GM19043 (cell line): ENCODE results near the gene HTR1D.
"Not testable (repeated sequence)": the region's sequence is repeated elsewhere in the genome, so short reads cannot be mapped to it uniquely, and the experiment has no call there.

ENCODE experiments used
- ATAC-seq: cut with Tn5 transposase; IDR thresholded peaks from one replicate; pipeline ENCODE4 v1.9.1; 2021; ENCODE audit warnings: low read depth; ENCODE audit not compliant: unreplicated experiment

Gene HTR1D, protein sequence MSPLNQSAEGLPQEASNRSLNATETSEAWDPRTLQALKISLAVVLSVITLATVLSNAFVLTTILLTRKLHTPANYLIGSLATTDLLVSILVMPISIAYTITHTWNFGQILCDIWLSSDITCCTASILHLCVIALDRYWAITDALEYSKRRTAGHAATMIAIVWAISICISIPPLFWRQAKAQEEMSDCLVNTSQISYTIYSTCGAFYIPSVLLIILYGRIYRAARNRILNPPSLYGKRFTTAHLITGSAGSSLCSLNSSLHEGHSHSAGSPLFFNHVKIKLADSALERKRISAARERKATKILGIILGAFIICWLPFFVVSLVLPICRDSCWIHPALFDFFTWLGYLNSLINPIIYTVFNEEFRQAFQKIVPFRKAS

DNA sequence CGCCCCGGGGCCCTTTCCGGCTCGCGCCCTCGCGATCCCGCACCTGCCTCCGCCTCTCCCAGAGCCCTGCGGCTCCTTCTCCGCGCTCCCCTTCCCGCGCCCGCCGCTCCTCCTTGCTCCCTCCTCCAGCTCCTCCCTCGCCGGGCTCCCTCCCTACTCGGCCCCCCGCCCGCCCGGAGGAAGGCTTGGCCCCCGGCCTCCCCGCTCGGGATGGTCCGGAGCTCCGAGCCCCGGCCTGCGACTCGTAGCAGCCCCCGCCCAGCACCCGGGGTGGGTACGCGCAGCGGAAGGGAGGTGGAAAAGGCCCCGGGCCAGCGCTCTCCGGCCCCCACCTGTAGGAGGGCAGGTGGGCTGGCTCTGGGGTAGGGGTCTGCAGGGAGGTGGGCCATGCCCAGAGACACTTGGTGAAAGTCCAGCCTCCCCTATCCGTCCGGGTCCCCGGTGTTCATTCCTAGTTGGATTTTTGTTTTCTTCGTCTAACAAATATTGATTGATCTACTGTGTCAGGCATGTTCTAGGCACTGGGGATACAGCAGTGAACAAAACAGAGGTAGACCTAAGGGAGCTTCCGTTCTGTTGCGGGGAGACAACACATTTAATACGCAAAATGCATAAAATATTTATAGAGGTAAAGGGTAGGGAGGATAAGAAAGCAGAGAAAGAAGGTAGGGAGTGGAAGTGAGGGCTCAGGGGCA lies at the start of gene HTR1D:
TSS of gene HTR1D (minus strand) at position 82 of the 695 bp plus-strand sequence. CDS start 23,283 bp downstream, outside the sequence.
- ATAC-seq, result no peak

GRCh38 chr1:23263380-23263887 lies 46.1 kb upstream of the HTR1D start:
- ATAC-seq, result no peak

DNA sequence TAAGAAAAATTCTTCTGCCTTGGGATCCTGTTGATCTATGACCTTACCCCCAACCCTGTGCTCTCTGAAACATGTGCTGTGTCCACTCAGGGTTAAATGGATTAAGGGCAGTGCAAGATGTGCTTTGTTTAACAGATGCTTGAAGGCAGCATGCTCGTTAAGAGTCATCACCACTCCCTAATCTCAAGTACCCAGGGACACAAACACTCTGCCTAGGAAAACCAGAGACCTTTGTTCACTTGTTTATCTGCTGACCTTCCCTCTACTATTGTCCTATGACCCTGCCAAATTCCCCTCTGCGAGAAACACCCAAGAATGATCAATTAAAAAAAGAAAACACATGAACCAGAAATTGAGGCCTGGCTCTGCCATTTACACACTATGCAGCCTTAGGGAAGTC lies 40.8 kb upstream of the HTR1D start:
- not testable (repeated sequence) for ATAC-seq

DNA sequence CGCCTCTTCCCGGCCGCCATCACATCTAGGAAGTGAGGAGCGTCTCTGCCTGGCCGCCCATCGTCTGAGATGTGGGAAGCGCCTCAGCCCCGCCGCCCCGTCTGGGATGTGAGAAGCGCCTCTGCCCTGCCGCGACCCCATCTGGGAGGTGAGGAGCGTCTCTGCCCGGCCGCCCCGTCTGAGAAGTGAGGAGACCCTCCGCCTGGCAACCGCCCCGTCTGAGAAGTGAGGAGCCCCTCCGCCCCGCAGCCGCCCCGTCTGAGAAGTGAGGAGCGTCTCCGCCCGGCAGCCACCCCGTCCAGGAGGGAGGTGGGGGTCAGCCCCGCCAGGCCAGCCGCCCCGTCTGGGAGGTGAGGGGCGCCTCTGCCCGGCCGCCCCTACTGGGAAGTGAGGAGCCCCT lies 40.1 kb upstream of the HTR1D start:
- ATAC-seq, result not testable (repeated sequence)

DNA sequence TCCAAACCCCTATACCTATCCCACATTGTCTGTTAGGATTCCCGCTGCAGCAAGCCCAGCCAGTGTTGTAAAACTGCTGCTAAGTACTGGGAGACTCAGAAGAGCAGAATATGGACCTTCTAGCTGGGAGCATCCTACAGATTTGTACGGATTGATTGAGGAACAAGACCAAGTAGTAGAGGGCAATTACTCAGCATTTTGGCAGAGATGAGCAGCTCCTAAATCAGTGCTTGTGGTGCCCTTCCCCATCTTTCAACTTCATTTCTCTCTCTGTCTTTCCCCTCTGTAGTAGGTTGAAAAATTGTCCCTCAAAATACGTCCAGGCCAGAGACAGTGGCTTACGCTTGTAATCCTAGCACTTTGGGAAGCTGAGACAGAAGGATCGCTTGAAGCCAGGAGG lies 37.3 kb upstream of the HTR1D start:
- ATAC-seq, result no peak

GRCh38 chr1:23251812-23252211 lies 34.5 kb upstream of the HTR1D start:
- no peak for ATAC-seq

DNA sequence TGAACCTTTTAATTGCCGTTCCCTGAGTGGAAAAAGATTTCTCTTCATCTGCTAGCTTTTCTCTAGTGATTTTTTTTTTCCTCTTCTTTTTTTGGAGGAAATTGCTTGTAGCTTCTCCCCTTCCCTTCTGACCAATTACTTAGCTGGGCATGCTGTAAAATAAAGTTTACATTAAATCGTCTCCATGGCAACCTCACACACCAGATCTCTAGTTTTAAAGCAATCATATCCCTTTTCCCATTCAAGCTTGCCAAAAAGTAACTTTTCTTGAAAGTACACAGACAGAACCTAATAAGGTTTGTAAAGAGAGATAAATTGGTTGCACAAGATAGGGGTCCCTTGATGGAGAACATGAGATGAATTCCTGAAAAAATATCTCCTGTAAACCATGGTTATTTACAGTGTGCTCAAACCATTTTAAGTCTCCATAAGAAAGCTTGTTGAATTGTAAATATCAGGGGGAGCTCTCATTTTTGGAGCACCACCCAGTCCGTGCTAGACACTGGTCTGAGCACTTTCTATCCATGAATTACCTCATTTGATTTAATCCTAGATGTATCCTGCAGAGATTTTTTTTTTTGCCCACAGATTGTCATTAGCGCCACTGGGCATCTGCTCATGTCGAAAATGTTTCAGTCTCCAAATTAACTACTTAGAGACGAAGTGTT lies 32.6 kb upstream of the HTR1D start:
- no peak for ATAC-seq

DNA sequence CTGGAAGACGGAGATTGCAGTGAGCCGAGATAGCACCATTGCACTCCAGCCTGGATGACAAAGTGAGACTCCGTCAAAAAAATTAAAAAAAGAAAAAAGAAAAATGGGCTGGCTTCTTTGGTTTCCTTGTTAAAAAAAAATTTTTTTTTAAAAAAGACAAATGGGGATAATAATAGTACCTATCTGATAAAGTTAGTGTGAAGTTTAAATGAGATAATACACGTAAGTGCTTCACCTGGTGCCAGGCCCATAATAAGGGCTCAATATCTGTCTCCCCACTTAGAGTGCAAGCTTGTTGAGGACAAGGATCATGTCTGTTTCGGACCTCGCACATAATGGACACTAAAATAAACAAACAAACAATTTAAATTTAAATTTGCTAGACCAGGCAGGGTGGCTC lies 30.0 kb upstream of the HTR1D start:
- ATAC-seq, result no peak

DNA sequence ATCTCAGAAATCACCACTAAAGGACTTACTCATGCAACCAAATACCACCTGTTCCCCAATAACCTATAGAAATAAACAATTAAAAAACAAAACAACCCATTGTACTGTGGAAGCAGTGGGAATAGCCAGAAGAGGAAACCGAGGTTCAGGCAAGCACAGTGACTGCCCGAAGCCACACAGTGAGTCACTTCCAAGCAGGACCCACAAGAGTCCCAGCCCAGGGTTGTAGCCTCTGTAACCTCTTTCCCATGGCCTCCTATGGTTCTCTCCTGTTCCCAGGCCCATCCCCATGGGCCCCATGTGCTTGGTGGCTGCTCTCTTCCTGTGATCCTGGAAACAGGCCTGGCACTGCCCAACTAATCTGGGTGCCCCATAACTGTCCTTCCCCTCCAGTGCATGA lies 29.0 kb upstream of the HTR1D start:
- ATAC-seq, result no peak

DNA sequence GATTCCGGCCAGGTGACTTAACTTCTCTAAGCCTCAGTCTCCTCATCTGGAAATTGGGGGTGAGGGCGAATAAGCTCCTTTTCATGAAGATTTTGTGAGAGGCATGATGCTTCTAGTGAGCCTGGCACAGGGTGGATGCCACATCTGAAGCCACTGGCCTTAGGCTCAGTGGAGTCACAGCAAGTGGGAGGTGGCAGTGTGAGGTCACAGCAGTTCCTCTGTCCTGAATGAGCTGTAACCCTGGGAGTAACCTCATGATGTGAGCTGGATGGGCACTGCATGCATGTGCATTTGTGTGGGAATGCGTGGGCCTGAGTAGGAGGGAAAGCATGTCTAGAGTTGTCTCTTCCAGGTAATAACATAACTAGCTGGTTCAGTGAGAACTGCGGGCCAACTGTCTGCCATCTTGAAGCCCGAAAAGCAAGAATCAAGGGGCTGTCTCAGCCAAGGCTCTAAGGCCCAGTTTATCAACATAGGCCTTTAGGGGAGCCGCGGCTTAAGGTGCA lies 27.0 kb upstream of the HTR1D start:
- ATAC-seq, result no peak

DNA sequence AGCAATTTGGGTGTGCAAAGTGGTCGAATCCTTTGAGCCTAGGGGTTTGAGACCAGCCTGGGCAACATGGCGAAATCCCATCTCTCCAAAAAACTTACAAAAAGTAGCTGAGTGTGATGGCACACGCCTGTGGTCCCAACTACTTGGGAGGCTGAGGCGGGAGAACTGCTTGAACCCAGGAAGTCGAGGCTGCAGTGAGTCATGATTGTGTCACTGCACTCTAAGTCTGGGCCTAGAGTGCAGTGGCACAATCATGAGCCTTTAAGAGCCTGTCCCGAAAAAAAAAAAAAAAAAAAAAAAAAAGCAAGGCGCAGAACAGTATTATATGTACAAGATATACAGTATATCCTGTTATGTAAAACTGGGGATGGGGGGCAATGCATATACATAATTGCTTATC lies 25.1 kb upstream of the HTR1D start:
- ATAC-seq, result no peak

DNA sequence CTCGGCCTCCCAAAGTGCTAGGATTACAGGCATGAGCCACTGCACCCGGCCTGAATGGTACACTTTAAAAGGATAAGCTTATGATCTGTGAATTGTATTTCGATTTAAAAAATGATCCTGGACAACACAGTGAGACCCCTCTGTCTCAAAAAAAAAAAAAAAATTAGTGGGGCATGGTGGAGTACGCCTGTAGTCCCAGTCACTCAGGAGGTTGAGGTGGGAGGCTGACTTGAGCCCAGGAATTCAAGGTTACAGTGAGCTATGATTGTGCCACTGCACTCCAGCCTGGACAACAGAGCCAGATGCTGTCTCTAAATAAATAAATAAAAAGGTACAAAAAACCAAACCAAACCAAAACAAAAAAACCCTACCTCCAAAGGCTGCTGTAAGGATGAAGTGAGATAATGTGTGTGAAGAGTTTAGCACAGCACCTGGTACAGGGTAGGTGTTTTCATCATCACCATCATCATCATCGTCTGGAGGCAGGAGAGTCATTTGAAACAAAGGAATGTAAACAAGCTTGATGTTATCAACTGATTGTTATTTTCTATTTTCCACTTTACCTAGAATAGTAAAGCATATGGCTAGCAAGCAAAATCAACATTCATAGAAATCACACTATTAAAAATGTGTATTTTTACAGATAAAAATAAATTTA lies 22.5 kb upstream of the HTR1D start:
- no peak for ATAC-seq

- no peak for ATAC-seq
Observed at GRCh38 chr1:23238565-23238964, 21.3 kb upstream of the HTR1D start.

GRCh38 chr1:23237508-23237907 lies 20.2 kb upstream of the HTR1D start:
- no peak for ATAC-seq

DNA sequence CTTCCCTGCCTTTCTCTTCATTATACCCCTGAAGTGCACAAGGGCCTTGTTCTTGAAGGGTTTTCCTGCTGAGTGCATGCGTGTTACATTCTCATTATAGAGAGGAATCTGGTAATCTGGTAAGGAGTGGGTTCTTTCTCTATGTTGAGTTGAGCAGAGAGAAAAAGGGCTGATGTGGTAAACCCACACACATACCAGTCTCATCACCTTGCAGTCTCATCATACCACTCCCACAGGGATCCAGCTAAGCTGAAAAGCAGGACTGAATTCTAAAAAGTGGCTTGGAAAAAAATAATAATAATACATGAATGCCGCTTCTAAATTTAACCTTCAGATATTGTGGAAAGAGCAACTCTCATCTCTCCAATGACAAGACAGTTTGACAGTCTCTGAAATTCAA lies 10.5 kb upstream of the HTR1D start:
- ATAC-seq, result no peak

GRCh38 chr1:23224739-23225648 lies 7.7 kb upstream of the HTR1D start:
- ATAC-seq, result no peak

- not testable (repeated sequence) for ATAC-seq
Observed at GRCh38 chr1:23223963-23224362, 6.7 kb upstream of the HTR1D start.

GRCh38 chr1:23223490-23223951 lies 6.2 kb upstream of the HTR1D start:
- ATAC-seq, result not testable (repeated sequence)

- no peak for ATAC-seq
Observed at GRCh38 chr1:23222742-23223141, 5.4 kb upstream of the HTR1D start.
